Sigmoid colon (tissue), 4 donors: Measurements from ENCODE around the gene NFIB.

Experiments
- CTCF ChIP-seq, 4 experiments: fragments of 450-650 bp in 3 of 4; fragments of 200-600 bp in 1 of 4; IDR thresholded peaks; one replicate each; pipeline ENCODE4 v1.5.1; 2016 to 2019; ENCODE audit warnings: antibody characterized with exemption in 4 of 4, mild to moderate bottlenecking in 3 of 4, moderate library complexity in 2 of 4
- EP300 ChIP-seq, 4 donors: sonication (generic); formaldehyde crosslinking; IDR thresholded peaks; one replicate each; pipeline ENCODE4 v1.6.1; 2017; ENCODE audit warnings: antibody characterized with exemption in 4 of 4
- POLR2A ChIP-seq, 2 donors: fragments of 450-650 bp; IDR thresholded peaks; one replicate each; pipeline ENCODE4 v1.6.1; 2016; ENCODE audit warnings: antibody characterized with exemption in 2 of 2, mild to moderate bottlenecking in 2 of 2, moderate library complexity in 2 of 2
- POLR2AphosphoS5 ChIP-seq, 4 donors: sonication (generic); formaldehyde crosslinking; IDR thresholded peaks; one replicate each; pipeline ENCODE4 v1.6.1; 2017; ENCODE audit warnings: antibody characterized with exemption in 4 of 4

- TF ChIP-seq POLR2AphosphoS5 (IDR thresholded peaks at IDR 0.05) = no peak
- no peak for TF ChIP-seq CTCF (IDR thresholded peaks at IDR 0.05)
- no peak for TF ChIP-seq POLR2A (IDR thresholded peaks at IDR 0.05)
- TF ChIP-seq EP300 (IDR thresholded peaks at IDR 0.05) = no peak
These were observed 95.7 kb downstream of the NFIB start for GRCh38 chr9:14218253-14218652.
